ENCODE data around the gene C11orf91. TPM values are rescaled to one million over a fixed set of nuclear protein-coding genes. Genes with fewer than 3 reads are reported as not detected.

C11orf91 gene
- total and polyA plus RNA-seq, 7 donors, result 0.14 to 0.87 (median 0.51) TPM; not detected in 3

DNA sequence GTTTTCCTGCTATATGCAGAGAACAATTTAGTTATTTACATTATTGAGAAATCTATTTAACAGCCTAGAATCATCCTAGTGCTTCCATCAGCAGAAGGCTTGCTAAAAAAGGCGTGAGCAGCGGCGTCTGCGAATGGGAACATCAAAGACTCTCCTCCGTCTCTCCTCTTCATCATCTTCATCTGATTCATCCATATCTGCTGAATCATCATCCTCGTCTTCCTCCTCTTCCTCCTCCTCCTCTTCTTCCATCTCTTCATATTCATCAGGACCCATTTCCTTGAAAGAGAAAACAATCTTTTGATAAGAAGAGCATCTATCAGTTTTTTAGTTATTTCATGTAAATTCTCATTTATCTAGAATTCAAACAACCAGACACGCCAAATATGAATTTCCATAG lies 41.2 kb upstream of the C11orf91 start:
- Histone ChIP-seq H3K9me3 (no peaks in the 10 kb centered on the region), H3K27me3 (ENCODE audit: insufficient read depth in 3 of 3, low read length in 2 of 3) (no peaks in the 10 kb centered on the region), H3K4me3 (no peak overlapping the region), H3K27ac (no peak overlapping the region), H3K4me1 (peaks cover 3% of the 10 kb centered on the region), H3K36me3 (ENCODE audit: insufficient read depth in 1 of 2, low read depth in 1 of 2) (peaks cover 0 to 51% of the 10 kb centered on the region in 2 donors)
- ATAC-seq (no peak), DNase-seq (no peak)
- intact Hi-C loops (cut with DNase I), result loop anchor here (2.0 to 5.0 kb wide), 2 partner anchors 199 to 380 kb away; no protein-coding TSS in a partner anchor
- 85 to 92% (median 86%) methylated on average over 7 of the region's 7 CpGs for WGBS, 3 donors
- TF ChIP-seq, protein P1, sequence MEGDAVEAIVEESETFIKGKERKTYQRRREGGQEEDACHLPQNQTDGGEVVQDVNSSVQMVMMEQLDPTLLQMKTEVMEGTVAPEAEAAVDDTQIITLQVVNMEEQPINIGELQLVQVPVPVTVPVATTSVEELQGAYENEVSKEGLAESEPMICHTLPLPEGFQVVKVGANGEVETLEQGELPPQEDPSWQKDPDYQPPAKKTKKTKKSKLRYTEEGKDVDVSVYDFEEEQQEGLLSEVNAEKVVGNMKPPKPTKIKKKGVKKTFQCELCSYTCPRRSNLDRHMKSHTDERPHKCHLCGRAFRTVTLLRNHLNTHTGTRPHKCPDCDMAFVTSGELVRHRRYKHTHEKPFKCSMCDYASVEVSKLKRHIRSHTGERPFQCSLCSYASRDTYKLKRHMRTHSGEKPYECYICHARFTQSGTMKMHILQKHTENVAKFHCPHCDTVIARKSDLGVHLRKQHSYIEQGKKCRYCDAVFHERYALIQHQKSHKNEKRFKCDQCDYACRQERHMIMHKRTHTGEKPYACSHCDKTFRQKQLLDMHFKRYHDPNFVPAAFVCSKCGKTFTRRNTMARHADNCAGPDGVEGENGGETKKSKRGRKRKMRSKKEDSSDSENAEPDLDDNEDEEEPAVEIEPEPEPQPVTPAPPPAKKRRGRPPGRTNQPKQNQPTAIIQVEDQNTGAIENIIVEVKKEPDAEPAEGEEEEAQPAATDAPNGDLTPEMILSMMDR (IDR thresholded peaks at IDR 0.05), result no peak

DNA sequence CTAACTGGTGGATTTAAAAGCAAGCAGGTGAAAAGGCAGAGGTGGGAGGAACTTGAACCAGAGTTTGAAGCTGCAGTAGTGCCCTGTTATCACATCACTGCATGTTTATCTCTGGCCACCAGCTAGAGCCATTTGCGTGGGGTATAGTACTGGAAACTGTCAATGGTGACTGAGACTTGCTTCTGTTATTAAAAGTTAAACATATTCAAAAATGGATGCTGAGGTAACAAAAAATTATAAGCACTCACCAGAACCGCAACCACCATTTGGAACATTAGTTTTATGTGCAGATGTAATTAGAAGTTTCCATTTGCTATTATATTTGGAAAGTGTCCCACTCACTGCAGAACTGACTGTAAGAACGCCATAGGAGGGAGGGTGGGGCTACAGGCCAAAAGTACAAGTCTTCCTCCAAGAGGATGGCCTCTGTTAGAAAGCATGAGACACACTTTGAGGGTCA lies 36.8 kb upstream of the C11orf91 start:
- Histone ChIP-seq H3K27me3 (ENCODE audit: insufficient read depth in 3 of 3, low read length in 2 of 3) (no peaks in the 10 kb centered on the region), H3K36me3 (ENCODE audit: insufficient read depth in 1 of 2, low read depth in 1 of 2) (peaks cover 5 to 22% of the 10 kb centered on the region in 2 donors), H3K4me3 (no peak overlapping the region), H3K4me1 (peaks cover 21% of the 10 kb centered on the region), H3K27ac (peak overlapping the region; percentile 98), H3K9me3 (no peaks in the 10 kb centered on the region)
- 53 to 70% (median 56%) methylated on average over 3 of the region's 3 CpGs for WGBS, 3 donors
- DNase-seq (no peak), ATAC-seq (no peak)
- TF ChIP-seq, protein P1 (IDR thresholded peaks at IDR 0.05), result no peak
- intact Hi-C loops (cut with DNase I), result loop anchor here (2.0 to 5.0 kb wide), 2 partner anchors 21 to 35 kb away; partner anchors contain the start of gene C11orf91 (in 2 of the 2)

DNA sequence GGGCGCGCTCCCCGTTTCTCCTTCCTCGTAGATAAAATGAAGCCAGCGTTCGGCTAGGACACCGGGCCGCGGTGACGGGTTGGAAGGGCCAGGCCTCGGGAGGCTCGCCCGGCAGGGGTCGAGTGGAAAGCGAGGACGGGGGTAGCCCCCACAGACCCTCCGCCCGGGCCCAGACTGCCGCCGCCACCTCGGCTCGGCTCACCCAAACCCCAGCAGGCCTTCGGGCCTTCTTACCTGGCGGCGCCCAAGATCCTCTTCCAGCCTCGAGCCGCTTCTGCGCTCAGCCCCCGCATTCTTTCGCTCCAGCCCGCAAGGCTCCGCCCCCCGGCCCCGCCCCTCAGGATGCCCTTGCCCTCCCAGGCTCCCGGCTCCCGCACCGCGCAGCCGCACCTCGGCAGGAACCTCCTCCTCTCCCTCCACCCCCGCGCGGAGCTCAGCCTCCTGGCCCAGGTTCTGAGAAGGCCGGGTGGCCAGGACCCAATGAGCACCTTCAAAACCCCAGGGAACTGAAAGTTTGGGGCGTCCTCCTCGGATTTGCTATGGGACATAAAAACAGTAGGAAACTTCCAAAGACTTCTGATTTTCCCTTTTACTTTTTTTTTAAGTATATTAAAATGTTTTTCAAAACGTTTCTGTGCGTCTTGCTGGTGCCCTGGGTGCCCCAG lies 35.7 kb upstream of the C11orf91 start, which contains the start of gene CD59:
Gene CD59 (minus strand): TSS at position 276 of the 665 bp plus-strand sequence. CDS start 13,978 bp downstream, outside the sequence.
- peak; percentile 94 to 95 (median 94) for ATAC-seq
- Histone ChIP-seq H3K27me3 (ENCODE audit: insufficient read depth in 3 of 3, low read length in 2 of 3) (no peaks in the 10 kb centered on the region), H3K36me3 (ENCODE audit: insufficient read depth in 1 of 2, low read depth in 1 of 2) (peaks cover 5 to 16% of the 10 kb centered on the region in 2 donors), H3K27ac (peak within 1 kb of the TSS; percentile 98), H3K4me3 (peak within 1 kb of the TSS; percentile 96), H3K4me1 (peaks cover 30% of the 10 kb centered on the region), H3K9me3 (no peaks in the 10 kb centered on the region)
- 0 to 1% (median 1%) methylated on average over 38 to 48 of the region's 48 CpGs for WGBS, 3 donors
- TF ChIP-seq, protein P1 (IDR thresholded peaks at IDR 0.05), result no peak
- peak; percentile 97 for DNase-seq
- intact Hi-C loops (cut with DNase I), result loop anchor here (2.0 to 5.0 kb wide), 2 partner anchors 19 to 34 kb away; partner anchors contain the start of gene C11orf91 (in 2 of the 2)

DNA sequence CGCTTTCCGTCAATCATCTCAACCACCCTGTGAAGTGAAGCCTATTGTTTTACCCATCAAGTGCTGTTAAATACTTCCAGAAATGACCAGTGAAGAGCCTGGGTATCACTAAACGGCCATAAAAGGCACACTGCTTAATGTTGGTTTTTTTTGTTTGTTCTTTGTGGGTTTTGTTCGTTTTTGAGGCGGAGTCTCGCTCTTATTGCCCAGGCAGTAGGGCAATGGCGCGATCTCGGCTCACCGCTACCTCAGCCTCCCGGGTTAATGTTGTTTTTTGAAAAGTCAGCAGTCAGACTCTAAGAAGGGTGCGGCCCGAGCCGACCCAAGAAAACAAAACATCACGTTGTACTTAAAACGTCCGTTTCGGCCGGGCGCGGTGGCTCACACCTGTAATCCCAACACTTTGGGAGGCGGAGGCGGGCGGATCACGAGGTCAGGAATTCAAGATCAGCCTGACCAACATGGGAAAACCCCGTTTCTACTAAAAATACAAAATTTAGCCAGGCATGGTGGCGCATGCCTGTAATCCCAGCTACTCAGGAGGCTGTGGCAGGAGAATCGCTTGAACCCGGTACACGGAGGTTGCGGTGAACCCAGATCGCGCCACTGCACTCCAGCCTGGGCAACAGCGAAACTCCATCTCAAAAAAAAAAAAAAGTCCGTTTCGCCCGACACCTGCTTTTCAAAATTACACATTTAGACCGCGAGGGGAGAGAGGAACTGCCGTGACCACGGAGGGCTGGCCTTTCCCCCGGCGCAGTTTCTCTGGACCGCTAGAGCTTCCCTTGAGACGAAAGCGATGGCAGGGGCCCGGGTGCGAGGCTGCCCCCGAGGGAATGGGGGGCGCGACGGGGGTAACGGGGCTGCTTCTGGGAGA lies 34.9 kb upstream of the C11orf91 start:
- WGBS, 3 donors, result 1% methylated on average over 53 of the region's 53 CpGs
- ATAC-seq, result peak; percentile 35 to 65 (median 47)
- intact Hi-C loops (cut with DNase I), result loop anchor here (2.0 to 5.0 kb wide), 2 partner anchors 19 to 33 kb away; partner anchors contain the start of gene C11orf91 (in 2 of the 2)

More for the DNA sequence above, 34.9 kb upstream of the C11orf91 start:
- Histone ChIP-seq H3K36me3 (ENCODE audit: insufficient read depth in 1 of 2, low read depth in 1 of 2) (peaks cover 5 to 11% of the 10 kb centered on the region in 2 donors), H3K27ac (peak overlapping the region; percentile 98), H3K27me3 (ENCODE audit: insufficient read depth in 3 of 3, low read length in 2 of 3) (no peaks in the 10 kb centered on the region), H3K9me3 (no peaks in the 10 kb centered on the region), H3K4me3 (peak overlapping the region; percentile 96), H3K4me1 (peaks cover 37% of the 10 kb centered on the region)
- DNase-seq, result peak in 1 of 2 donors; percentile 73
- TF ChIP-seq, protein P1 (IDR thresholded peaks at IDR 0.05), result no peak

Measured in psoas muscle (tissue), 8 donors.